K562 (cell line): ENCODE results near the gene SKAP1. TPM values are rescaled to one million over a fixed set of nuclear protein-coding genes. Genes with fewer than 3 reads are reported as not detected.

ENCODE experiments used
- ARNT ChIP-seq, 2 experiments: fragments of 450-650 bp; IDR thresholded peaks; 2 replicates each; pipeline ENCODE4 v1.6.1; 2016; ENCODE audit warnings: mild to moderate bottlenecking in 1 of 2
- CC2D1A ChIP-seq: fragments of 450-650 bp; IDR thresholded peaks from 2 replicates; pipeline ENCODE4 v1.6.1; 2017; ENCODE audit warnings: mild to moderate bottlenecking
- EGR1 ChIP-seq: fragments of 450-650 bp; conservative IDR thresholded peaks from 2 replicates; pipeline ENCODE4 v1.6.1; 2017; ENCODE audit warnings: mild to moderate bottlenecking
- EP400 ChIP-seq: fragments of 450-650 bp; IDR thresholded peaks from 2 replicates; pipeline ENCODE4 v1.6.1; 2017; ENCODE audit warnings: antibody characterized with exemption, mild to moderate bottlenecking, moderate library complexity
- OTX1 ChIP-seq: fragments of 450-650 bp; formaldehyde crosslinking; IDR thresholded peaks from 2 replicates; pipeline ENCODE4 v1.4.0; 2022; ENCODE audit warnings: mild to moderate bottlenecking
- PHF8 ChIP-seq: fragments of 200-600 bp; sonication (generic); IDR thresholded peaks from 2 replicates; pipeline ENCODE4 v1.6.1; 2012; ENCODE audit warnings: mixed run types, mild to moderate bottlenecking, inconsistent platforms, low read length, moderate library complexity, borderline replicate concordance
- POLR2B ChIP-seq: fragments of 450-650 bp; IDR thresholded peaks from 2 replicates; pipeline ENCODE4 v1.6.1; 2018; ENCODE audit warnings: low read depth; ENCODE audit not compliant: partially characterized antibody
- RAD21 ChIP-seq, 2 experiments: fragments of 250-450 bp in 1 of 2; fragments of 450-650 bp in 1 of 2; sonication (Bioruptor Pico) in 1 of 2; formaldehyde crosslinking in 1 of 2; IDR thresholded peaks in 1 of 2; conservative IDR thresholded peaks in 1 of 2; 2 replicates each; pipeline versions ENCODE4 v1.4.0 to v1.8.0; 2020 to 2022; ENCODE audit warnings: mild to moderate bottlenecking in 2 of 2, moderate library complexity in 1 of 2
- SRSF1 ChIP-seq: fragments of 200-400 bp; formaldehyde crosslinking; IDR thresholded peaks from 2 replicates; pipeline ENCODE4 v1.6.1; 2017; ENCODE audit warnings: mild to moderate bottlenecking, low read depth, low read length, moderate library complexity
- ZNF263 ChIP-seq: sonication (generic); formaldehyde crosslinking; IDR thresholded peaks from 2 replicates; pipeline ENCODE4 v1.8.0; 2022; ENCODE audit warnings: mild to moderate bottlenecking, missing genetic modification reagents, borderline replicate concordance
- ZNF3 ChIP-seq: fragments of 250-450 bp; sonication (Bioruptor Pico); IDR thresholded peaks from 2 replicates; pipeline ENCODE4 v1.5.0; 2021; ENCODE audit warnings: mild to moderate bottlenecking, moderate library complexity
- polyA plus RNA-seq, 8 experiments: library from polyadenylated mRNA; depleted of rRNA in 4 of 8; stranded (reverse) in 5 of 8; unstranded in 3 of 8; fragments of >200 nt; fragmentation: Nextera tagmentation in 2 of 8; fragmentation: Illumina TruSeq in 1 of 8; extraction: Ambion mirVana in 2 of 8; extraction: Trizol in 1 of 8; gene quantifications; 2 replicates each; pipeline versions ENCODE4 v1.2.1 to v1.2.3, GENCODE V29; 2011 to 2014; ENCODE audit warnings: inconsistent platforms in 1 of 8, missing spikeins in 1 of 8
- total RNA-seq, 7 experiments: library from RNA; depleted of rRNA in 6 of 7; stranded (reverse); fragments of >200 nt in 6 of 7; fragmentation: Illumina TruSeq in 2 of 7; extraction: Trizol in 2 of 7; gene quantifications; 2 replicates each; pipeline versions ENCODE4 v1.2.1 to v1.2.3, GENCODE V29; 2011 to 2021; ENCODE audit warnings: low replicate concordance in 1 of 7
- TF ChIP-seq, protein P1 (sequence below), 2 experiments: fragments of 450-650 bp; formaldehyde crosslinking in 1 of 2; IDR thresholded peaks; 2 replicates each; pipeline versions ENCODE4 v1.4.0 to v1.6.1; 2014 to 2020; ENCODE audit warnings: mild to moderate bottlenecking in 2 of 2, borderline replicate concordance in 1 of 2, low read depth in 1 of 2
- TF ChIP-seq, protein P2 (sequence below): sonication (generic); formaldehyde crosslinking; IDR thresholded peaks from 2 replicates; pipeline ENCODE4 v1.8.0; 2022; ENCODE audit warnings: mild to moderate bottlenecking, missing genetic modification reagents
- TF ChIP-seq, protein P3 (sequence below): fragments of 450-650 bp; IDR thresholded peaks from 2 replicates; pipeline ENCODE4 v1.6.1; 2018; ENCODE audit warnings: mild to moderate bottlenecking, low read depth; ENCODE audit not compliant: partially characterized antibody

Gene SKAP1
- total and polyA plus RNA-seq, 9 of the 15 experiments (the other 6 are each of a cell fraction or from before 2014, with no cell fraction given) = 0.06 to 0.80 (median 0.10) TPM; not detected in 4

DNA sequence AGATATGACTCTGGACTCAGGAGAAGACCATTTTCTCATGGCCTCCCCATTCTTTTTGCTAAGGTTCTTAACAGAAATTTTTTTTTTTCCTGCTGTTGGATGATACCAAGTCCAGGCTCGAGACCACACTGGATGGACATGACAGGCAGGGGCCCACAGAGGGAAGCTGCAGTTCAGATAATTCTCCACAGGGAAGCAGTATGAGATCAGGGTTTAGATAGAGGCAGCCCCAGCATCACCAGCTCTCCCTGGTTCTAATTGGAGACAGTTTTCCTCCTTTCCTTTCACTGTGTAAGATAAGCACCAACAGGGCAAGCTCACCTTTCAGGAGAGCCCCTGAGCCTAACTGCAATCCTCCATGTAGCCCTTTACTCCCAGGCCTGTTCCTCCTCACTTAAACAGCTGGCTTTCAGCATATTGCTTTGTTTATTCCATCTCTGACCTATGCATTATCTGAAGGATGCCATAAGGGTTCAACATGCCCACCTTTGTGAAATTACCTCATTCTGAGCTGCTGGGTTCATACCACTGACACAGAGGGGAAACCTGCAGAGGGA is 214.4 kb downstream of the SKAP1 start (continued):
- TF ChIP-seq, protein P1, sequence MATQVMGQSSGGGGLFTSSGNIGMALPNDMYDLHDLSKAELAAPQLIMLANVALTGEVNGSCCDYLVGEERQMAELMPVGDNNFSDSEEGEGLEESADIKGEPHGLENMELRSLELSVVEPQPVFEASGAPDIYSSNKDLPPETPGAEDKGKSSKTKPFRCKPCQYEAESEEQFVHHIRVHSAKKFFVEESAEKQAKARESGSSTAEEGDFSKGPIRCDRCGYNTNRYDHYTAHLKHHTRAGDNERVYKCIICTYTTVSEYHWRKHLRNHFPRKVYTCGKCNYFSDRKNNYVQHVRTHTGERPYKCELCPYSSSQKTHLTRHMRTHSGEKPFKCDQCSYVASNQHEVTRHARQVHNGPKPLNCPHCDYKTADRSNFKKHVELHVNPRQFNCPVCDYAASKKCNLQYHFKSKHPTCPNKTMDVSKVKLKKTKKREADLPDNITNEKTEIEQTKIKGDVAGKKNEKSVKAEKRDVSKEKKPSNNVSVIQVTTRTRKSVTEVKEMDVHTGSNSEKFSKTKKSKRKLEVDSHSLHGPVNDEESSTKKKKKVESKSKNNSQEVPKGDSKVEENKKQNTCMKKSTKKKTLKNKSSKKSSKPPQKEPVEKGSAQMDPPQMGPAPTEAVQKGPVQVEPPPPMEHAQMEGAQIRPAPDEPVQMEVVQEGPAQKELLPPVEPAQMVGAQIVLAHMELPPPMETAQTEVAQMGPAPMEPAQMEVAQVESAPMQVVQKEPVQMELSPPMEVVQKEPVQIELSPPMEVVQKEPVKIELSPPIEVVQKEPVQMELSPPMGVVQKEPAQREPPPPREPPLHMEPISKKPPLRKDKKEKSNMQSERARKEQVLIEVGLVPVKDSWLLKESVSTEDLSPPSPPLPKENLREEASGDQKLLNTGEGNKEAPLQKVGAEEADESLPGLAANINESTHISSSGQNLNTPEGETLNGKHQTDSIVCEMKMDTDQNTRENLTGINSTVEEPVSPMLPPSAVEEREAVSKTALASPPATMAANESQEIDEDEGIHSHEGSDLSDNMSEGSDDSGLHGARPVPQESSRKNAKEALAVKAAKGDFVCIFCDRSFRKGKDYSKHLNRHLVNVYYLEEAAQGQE (IDR thresholded peaks at IDR 0.05; ENCODE audit: borderline replicate concordance) = peak; percentile 86
- TF ChIP-seq, protein P1 (CRISPR knock-in tag; IDR thresholded peaks at IDR 0.05; ENCODE audit: low read depth) = no peak
- TF ChIP-seq, protein P2, sequence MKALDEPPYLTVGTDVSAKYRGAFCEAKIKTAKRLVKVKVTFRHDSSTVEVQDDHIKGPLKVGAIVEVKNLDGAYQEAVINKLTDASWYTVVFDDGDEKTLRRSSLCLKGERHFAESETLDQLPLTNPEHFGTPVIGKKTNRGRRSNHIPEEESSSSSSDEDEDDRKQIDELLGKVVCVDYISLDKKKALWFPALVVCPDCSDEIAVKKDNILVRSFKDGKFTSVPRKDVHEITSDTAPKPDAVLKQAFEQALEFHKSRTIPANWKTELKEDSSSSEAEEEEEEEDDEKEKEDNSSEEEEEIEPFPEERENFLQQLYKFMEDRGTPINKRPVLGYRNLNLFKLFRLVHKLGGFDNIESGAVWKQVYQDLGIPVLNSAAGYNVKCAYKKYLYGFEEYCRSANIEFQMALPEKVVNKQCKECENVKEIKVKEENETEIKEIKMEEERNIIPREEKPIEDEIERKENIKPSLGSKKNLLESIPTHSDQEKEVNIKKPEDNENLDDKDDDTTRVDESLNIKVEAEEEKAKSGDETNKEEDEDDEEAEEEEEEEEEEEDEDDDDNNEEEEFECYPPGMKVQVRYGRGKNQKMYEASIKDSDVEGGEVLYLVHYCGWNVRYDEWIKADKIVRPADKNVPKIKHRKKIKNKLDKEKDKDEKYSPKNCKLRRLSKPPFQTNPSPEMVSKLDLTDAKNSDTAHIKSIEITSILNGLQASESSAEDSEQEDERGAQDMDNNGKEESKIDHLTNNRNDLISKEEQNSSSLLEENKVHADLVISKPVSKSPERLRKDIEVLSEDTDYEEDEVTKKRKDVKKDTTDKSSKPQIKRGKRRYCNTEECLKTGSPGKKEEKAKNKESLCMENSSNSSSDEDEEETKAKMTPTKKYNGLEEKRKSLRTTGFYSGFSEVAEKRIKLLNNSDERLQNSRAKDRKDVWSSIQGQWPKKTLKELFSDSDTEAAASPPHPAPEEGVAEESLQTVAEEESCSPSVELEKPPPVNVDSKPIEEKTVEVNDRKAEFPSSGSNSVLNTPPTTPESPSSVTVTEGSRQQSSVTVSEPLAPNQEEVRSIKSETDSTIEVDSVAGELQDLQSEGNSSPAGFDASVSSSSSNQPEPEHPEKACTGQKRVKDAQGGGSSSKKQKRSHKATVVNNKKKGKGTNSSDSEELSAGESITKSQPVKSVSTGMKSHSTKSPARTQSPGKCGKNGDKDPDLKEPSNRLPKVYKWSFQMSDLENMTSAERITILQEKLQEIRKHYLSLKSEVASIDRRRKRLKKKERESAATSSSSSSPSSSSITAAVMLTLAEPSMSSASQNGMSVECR = no peak
- TF ChIP-seq ZNF263 (CRISPR knock-in tag) (no peak), ZNF3 (no peak), CC2D1A (peak; percentile 56; the same call in 1 of the 2 replicates), OTX1 (CRISPR knock-in tag) (no peak), EP400 (no peak), EGR1 (no peak), POLR2B (no peak), SRSF1 (no peak), ARNT (IDR thresholded peaks at IDR 0.05) (no peak; a peak in 1 of 4 replicates), RAD21 (CRISPR knock-in tag; conservative IDR thresholded peaks at IDR 0.05 in 1 of 2, IDR thresholded peaks at IDR 0.05 in 1 of 2) (peak; percentile 89 to 94), PHF8 (no peak)
- TF ChIP-seq, protein P3, sequence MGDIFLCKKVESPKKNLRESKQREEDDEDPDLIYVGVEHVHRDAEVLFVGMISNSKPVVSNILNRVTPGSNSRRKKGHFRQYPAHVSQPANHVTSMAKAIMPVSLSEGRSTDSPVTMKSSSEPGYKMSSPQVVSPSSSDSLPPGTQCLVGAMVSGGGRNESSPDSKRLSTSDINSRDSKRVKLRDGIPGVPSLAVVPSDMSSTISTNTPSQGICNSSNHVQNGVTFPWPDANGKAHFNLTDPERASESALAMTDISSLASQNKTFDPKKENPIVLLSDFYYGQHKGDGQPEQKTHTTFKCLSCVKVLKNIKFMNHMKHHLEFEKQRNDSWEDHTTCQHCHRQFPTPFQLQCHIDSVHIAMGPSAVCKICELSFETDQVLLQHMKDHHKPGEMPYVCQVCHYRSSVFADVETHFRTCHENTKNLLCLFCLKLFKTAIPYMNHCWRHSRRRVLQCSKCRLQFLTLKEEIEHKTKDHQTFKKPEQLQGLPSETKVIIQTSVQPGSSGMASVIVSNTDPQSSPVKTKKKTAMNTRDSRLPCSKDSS = no peak
